GM20431 (cell line): ENCODE data around the gene TRIM29.
"Not testable (repeated sequence)": the region's sequence is repeated elsewhere in the genome, so short reads cannot be mapped to it uniquely, and the experiment has no call there.

Experiments used
- in situ Hi-C: fragments of 300-500 bp; cut with MseI, MboI; formaldehyde crosslinking; loops from one replicate; pipeline ENCODE4 v1.15.0; 2020; ENCODE audit warnings: low sequenced_read_pairs; ENCODE audit not compliant: unreplicated experiment

TRIM29 gene

DNA sequence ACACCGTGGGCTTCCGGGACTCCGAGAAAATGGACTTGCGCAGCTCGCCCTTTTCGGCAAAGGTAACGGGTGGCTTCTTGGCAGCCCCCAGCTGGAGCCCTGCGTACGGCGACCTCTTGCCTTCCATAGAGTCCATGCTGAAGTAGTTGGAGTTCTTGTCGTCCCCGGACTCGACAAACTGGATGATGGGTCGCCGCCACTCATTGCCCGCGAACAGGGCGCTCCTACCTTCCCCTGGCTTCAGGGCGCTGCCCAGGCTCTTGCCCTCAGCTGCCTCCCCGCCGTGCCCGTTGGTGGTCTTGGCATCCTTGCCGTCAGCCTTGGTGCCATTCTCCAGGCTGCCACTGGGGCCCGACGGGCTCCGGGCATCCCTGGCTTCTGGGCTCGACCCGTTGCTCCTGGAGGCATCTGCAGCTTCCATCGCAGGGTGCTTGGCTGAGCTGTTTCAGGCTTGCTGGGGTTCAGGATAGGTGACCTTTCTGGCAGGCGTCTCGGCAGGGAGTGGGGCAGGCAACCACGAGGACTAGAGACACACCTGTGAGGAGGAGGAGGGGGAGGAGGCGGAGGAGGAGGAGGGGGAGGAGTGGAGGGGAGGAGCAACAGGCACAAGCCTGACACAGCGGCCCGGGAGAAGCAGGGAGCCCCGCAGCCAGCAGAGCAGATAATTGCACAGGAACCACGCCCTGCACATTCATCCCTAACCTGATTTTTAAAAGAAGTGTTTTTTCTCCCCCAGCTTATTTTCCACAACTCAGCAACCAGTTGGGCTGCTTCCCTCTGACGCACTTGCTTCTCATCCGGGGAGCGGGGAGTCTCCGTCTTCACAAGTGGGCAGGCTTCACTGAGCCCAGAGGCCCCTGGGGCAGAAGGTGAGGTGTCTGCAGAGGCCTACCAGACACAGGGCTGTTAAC lies at the start of gene TRIM29:
TRIM29 (minus strand) TSS at position 503 of the 911 bp plus-strand sequence; CDS start at position 421, 82 bp downstream.
- in situ Hi-C loops = no loop called here

DNA sequence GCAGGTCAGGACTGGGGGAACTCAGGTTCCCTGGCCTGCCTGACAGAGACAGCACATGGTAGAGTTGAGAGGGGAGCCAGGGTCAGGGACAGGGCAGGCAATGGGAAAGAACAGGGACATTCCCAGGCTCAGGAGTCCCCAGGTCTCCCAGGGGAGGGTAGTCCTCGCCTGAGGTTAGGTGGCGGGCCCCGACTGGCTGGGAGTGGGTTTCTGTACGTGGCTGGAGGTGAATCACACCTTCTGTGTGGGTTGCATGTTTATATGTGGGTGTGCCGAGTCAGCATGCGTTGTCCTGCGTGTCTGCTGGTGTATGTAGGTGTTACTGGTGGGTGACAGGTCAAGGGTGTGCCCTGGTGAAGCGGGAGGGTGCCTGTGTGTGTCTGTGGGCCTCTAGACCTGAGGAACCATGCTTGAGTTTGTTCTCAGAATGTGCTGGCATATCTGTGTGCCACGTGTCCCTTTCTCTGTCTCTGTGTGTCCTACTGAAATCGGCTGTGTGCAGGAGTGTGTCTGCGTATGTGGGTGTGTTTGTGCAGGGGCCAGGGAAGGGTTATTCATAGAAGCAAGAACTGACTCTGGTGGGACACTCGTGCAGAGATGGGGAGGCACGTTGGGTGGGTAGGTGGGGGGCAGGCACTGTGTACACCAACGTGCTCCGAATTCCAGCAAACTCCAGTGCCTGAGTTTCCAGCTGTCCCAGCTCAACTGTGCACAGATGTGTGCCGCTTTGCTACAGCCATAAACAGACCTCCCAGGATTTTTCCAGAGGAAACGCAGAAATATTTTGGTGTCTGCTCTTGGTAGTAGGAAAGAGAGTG lies 49.1 kb upstream of the TRIM29 start:
- in situ Hi-C loops = no loop called here

- in situ Hi-C loops = no loop called here
These were observed 48.5 kb upstream of the TRIM29 start for GRCh38 chr11:120186456-120186773.

GRCh38 chr11:120185706-120186455 lies 48.0 kb upstream of the TRIM29 start:
- in situ Hi-C loops = no loop called here

- in situ Hi-C loops = no loop called here
These were observed 47.2 kb upstream of the TRIM29 start for GRCh38 chr11:120184946-120185705.

DNA sequence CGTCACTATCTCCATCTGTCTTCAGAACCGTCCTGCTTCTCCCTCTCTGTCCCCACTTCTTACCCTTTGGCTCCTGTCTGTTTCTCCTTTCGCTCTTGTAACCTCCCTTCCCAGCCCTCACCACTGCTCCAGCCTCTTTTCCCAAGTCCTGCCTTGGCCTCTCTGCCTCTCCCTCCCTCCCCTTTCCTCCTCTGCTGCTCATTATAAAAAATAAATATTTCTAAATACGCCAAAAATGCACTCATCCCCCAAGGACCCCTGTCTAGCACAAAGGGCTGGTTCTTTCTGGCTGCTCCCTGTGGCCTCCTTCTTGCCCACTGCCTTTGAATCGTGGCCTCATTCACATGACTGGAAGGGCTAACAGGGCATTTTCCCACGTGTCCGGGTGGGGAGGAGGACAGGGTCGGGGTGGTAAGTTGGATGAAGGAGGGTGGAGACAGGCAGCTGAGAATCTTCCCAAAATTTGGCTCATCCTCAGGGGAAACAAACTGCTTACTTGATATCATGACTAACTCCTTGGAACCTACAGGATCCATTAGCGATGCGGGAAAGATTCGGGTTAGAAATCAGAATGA lies 46.5 kb upstream of the TRIM29 start:
- in situ Hi-C loops = no loop called here

DNA sequence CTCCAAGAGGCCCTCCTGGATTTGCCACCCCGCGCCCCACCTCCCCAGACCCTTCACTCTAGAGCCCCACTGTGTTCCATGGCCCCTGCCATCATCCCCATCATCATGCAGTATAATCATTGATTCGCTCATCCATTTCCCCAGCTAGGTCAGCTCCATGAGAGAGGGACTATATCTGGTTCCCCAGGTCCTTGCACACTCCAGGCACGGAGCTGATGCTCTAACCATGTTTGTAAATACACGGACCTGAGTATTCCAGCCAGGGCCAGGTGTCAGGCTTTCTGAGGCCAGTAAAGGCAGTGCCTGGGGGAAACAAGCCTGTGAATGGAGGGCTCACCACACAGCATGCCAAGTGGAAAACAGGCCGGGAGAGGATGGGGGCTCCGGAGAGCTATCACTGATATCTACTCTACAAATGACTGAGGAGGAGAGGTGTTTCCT lies 45.8 kb upstream of the TRIM29 start:
- in situ Hi-C loops = no loop called here

DNA sequence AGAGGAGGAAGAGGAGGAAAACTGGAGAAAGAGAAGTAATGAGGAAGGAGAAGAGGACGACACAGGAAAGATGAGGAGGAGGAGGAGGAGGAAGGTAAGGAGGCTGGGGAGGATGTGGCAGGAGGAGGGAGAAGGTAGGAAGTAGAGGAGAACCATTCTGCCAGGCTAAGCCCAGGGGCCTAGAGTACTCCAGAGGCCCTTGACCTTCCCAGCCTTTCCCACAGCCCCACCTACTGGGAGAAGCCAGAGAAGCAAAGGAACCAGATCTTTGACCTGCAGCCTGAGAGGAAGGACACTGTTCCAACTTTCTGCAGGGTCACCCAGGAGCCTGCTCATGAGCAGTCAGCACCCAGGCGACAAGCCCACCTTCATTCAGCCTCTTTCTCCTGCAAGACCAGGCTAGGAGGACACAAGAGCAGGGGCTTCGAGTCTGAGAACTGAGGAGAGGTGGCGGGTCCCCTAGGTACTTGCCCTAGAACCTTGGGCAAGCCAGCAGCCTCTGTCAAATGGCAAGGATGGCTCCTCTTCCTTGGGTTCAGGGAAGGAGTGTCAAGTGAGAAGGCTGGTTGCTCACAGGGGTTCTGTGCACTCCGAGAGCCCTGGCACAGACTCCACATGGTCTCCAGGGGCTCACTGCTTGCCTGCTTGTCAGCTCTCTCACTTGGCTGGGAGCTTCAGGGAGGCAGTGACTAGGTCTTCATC lies 45.0 kb upstream of the TRIM29 start:
- in situ Hi-C loops = no loop called here

DNA sequence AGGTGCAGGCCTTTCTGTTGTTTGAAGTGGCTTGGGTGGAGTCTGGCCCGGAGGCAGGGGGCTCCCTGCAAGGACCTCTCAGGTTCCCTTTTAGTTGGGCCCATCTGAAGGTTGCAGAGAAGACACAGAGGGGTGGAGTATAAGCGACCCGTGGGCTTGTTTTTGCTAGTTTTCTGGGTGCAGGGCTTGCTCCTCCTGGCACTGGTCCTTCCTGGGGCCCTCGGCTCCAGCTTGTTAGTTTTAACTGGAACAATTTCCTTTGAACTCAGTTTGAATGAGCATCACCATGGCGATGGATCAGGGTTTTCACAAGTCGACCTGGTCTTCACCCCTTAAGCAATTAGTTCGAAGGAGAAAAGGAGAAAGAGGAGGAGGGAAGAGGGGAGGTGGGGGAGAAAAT lies 44.5 kb upstream of the TRIM29 start:
- in situ Hi-C loops = no loop called here

DNA sequence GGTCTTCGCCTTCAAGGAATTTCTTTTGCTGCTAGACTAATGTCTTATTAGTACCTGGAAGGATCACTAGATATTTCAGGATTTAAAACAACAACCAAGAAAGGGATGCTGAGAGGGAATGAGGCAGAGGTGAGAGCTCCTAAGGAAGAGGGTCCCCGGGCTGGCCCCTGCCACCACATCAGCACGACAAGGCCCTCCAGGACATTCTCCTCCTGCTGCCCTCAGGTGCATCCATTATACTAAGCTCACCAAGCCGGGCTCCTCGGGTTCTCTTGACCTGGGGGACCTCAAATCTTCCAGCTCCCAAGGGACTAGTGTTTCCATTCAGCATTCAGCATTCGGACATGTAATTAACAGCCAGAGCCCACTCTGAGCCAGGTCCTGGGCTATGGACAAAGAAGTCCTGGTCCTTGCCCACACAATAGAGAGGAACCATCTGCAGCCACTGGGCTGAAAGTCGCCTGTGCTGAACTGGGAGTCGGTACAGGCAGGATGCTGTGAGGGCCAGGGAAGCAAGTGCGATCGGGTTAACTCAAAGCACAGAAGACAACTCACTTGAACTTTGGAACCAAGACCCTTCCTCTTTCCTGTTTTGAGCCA lies 43.6 kb upstream of the TRIM29 start:
- in situ Hi-C loops = no loop called here

DNA sequence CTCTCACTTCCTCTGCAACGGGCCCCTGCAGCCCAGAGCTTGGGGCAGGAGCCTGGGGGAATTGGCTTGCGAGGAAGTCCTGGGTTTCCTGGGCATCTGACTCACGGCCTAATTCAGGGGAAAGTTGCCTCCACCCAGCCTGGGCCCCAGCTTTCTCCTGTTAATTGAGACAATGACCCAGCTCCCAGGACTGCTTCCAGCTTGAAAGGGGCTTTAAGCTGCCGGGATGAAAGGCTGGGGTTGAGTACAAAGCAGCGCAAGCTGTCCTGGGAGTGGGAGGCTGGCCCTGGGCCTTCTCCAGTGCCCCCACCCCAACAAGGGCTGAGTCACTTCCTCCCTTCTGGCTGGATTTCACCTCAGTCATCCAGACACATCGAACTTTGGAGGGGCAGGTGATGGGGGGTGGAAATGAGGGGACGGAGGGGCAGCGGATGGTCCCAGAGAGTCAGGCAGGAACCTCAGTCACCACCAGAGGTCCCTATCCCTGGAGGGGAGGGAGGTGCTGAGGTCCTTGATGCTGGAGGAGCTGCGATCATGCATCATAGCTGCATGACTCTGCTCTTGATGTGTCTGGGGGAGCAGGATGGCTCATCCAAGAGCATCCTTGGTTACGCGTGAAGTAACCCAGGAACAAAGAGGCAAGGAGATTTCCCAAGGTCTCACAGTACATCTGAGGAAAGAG lies 42.8 kb upstream of the TRIM29 start:
- in situ Hi-C loops = no loop called here

GRCh38 chr11:120180063-120180462 lies 42.1 kb upstream of the TRIM29 start:
- in situ Hi-C loops = not testable (repeated sequence)

GRCh38 chr11:120179057-120179672 lies 41.3 kb upstream of the TRIM29 start:
- in situ Hi-C loops = loop anchor here (10.0 kb wide), 1 partner anchor 46 kb away; no protein-coding TSS in a partner anchor

- in situ Hi-C loops = loop anchor here (10.0 kb wide), 1 partner anchor 46 kb away; no protein-coding TSS in a partner anchor
These were observed 40.7 kb upstream of the TRIM29 start for GRCh38 chr11:120178561-120179056.

DNA sequence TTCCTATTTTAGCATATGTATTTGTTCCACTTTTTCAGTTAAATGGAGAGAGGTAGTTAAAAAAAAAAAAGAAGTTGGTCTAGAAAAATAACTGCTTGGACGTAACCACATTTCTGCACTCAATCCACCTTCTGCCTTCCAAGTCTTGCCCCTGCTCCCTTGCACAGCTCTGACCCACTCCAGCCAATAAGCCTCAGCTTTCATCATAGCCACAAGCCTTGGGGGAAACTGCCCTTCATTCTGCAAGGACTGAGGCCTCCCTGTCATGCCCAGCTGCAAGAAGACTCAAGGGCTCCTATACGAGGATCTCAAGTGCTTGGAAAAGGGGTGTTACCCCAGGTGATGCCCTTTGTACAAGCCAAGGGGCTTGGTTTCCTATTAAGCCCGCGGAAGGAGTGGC lies 37.0 kb upstream of the TRIM29 start:
- in situ Hi-C loops = loop anchor here (10.0 kb wide), 1 partner anchor 50 kb away; no protein-coding TSS in a partner anchor

- in situ Hi-C loops = loop anchor here (10.0 kb wide), 1 partner anchor 51 kb away; no protein-coding TSS in a partner anchor
These were observed 35.9 kb upstream of the TRIM29 start for GRCh38 chr11:120173807-120174206.
